ENCODE results near the gene FBXW9.

Gene FBXW9

GRCh38 chr19:12696366-12697335 lies at the start of gene FBXW9 (continued):
- TF ChIP-seq HOXA7 (CRISPR knock-in tag; IDR thresholded peaks at IDR 0.05; ENCODE audit: borderline replicate concordance) (no peak), ZNF10 (tag by site-specific recombination; IDR thresholded peaks at IDR 0.05) (peak; percentile 76), ZNF24 (tag by site-specific recombination; IDR thresholded peaks at IDR 0.05) (peak; percentile 61; the same call in 1 of the 2 replicates), ZNF76 (tag by site-specific recombination; IDR thresholded peaks at IDR 0.05; ENCODE audit: borderline replicate concordance, low read depth) (peak; percentile 48; the same call in 1 of the 2 replicates), KLF1 (tag by site-specific recombination; IDR thresholded peaks at IDR 0.05) (0 out of 2 replicates have a peak, but pooled peaks have one; percentile 11), ZNF660 (tag by site-specific recombination; IDR thresholded peaks at IDR 0.05) (peak; percentile 80), ZNF223 (tag by site-specific recombination; IDR thresholded peaks at IDR 0.05) (no peak), ZBTB44 (tag by site-specific recombination; IDR thresholded peaks at IDR 0.05) (peak; percentile 71; the same call in 1 of the 2 replicates), ZNF121 (tag by site-specific recombination; IDR thresholded peaks at IDR 0.05) (no peak), ZNF561 (tag by site-specific recombination; IDR thresholded peaks at IDR 0.05; ENCODE audit: borderline replicate concordance) (no peak; the same call in 1 of the 2 replicates), ZNF18 (tag by site-specific recombination; IDR thresholded peaks at IDR 0.05) (no peak), GLIS1 (tag by site-specific recombination; IDR thresholded peaks at IDR 0.05) (peak; percentile 13; the same call in 1 of the 2 replicates), GLI2 (tag by site-specific recombination; IDR thresholded peaks at IDR 0.05; ENCODE audit: borderline replicate concordance, low read depth) (no peak), ZNF239 (tag by site-specific recombination; IDR thresholded peaks at IDR 0.05) (no peak), TRIM28 (IDR thresholded peaks at IDR 0.05; ENCODE audit: borderline replicate concordance, low read length) (no peak), INSM2 (tag by site-specific recombination; IDR thresholded peaks at IDR 0.05) (peak; percentile 37; the same call in 1 of the 2 replicates), FEZF1 (tag by site-specific recombination; IDR thresholded peaks at IDR 0.05) (no peak), HOXD13 (CRISPR knock-in tag; IDR thresholded peaks at IDR 0.05; ENCODE audit: borderline replicate concordance) (no peak), KLF8 (tag by site-specific recombination; IDR thresholded peaks at IDR 0.05) (peak; percentile 62), ZNF350 (tag by site-specific recombination; IDR thresholded peaks at IDR 0.05) (no peak), ZNF416 (tag by site-specific recombination; IDR thresholded peaks at IDR 0.05) (no peak), ZNF324 (tag by site-specific recombination; IDR thresholded peaks at IDR 0.05) (no peak), ZNF785 (tag by site-specific recombination; IDR thresholded peaks at IDR 0.05) (no peak)
- TF ChIP-seq, protein P1, sequence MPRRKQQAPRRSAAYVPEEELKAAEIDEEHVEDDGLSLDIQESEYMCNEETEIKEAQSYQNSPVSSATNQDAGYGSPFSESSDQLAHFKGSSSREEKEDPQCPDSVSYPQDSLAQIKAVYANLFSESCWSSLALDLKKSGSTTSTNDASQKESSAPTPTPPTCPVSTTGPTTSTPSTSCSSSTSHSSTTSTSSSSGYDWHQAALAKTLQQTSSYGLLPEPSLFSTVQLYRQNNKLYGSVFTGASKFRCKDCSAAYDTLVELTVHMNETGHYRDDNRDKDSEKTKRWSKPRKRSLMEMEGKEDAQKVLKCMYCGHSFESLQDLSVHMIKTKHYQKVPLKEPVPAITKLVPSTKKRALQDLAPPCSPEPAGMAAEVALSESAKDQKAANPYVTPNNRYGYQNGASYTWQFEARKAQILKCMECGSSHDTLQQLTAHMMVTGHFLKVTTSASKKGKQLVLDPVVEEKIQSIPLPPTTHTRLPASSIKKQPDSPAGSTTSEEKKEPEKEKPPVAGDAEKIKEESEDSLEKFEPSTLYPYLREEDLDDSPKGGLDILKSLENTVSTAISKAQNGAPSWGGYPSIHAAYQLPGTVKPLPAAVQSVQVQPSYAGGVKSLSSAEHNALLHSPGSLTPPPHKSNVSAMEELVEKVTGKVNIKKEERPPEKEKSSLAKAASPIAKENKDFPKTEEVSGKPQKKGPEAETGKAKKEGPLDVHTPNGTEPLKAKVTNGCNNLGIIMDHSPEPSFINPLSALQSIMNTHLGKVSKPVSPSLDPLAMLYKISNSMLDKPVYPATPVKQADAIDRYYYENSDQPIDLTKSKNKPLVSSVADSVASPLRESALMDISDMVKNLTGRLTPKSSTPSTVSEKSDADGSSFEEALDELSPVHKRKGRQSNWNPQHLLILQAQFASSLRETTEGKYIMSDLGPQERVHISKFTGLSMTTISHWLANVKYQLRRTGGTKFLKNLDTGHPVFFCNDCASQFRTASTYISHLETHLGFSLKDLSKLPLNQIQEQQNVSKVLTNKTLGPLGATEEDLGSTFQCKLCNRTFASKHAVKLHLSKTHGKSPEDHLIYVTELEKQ (tag by site-specific recombination; IDR thresholded peaks at IDR 0.05; ENCODE audit: borderline replicate concordance): no peak
- TF ChIP-seq, protein P2, sequence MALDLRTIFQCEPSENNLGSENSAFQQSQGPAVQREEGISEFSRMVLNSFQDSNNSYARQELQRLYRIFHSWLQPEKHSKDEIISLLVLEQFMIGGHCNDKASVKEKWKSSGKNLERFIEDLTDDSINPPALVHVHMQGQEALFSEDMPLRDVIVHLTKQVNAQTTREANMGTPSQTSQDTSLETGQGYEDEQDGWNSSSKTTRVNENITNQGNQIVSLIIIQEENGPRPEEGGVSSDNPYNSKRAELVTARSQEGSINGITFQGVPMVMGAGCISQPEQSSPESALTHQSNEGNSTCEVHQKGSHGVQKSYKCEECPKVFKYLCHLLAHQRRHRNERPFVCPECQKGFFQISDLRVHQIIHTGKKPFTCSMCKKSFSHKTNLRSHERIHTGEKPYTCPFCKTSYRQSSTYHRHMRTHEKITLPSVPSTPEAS (tag by site-specific recombination; IDR thresholded peaks at IDR 0.05): no peak
- TF ChIP-seq, protein P3, sequence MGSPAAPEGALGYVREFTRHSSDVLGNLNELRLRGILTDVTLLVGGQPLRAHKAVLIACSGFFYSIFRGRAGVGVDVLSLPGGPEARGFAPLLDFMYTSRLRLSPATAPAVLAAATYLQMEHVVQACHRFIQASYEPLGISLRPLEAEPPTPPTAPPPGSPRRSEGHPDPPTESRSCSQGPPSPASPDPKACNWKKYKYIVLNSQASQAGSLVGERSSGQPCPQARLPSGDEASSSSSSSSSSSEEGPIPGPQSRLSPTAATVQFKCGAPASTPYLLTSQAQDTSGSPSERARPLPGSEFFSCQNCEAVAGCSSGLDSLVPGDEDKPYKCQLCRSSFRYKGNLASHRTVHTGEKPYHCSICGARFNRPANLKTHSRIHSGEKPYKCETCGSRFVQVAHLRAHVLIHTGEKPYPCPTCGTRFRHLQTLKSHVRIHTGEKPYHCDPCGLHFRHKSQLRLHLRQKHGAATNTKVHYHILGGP (tag by site-specific recombination; IDR thresholded peaks at IDR 0.05): 0 out of 2 replicates have a peak, but pooled peaks have one; percentile 49
